GM18861 (cell line): ENCODE results near the gene POU4F2.
"Not testable (repeated sequence)": the region's sequence is repeated elsewhere in the genome, so short reads cannot be mapped to it uniquely, and the experiment has no call there.

Experiments used
- ATAC-seq: cut with Tn5 transposase; IDR thresholded peaks from one replicate; pipeline ENCODE4 v1.9.1; 2021; ENCODE audit not compliant: unreplicated experiment

POU4F2 gene

DNA sequence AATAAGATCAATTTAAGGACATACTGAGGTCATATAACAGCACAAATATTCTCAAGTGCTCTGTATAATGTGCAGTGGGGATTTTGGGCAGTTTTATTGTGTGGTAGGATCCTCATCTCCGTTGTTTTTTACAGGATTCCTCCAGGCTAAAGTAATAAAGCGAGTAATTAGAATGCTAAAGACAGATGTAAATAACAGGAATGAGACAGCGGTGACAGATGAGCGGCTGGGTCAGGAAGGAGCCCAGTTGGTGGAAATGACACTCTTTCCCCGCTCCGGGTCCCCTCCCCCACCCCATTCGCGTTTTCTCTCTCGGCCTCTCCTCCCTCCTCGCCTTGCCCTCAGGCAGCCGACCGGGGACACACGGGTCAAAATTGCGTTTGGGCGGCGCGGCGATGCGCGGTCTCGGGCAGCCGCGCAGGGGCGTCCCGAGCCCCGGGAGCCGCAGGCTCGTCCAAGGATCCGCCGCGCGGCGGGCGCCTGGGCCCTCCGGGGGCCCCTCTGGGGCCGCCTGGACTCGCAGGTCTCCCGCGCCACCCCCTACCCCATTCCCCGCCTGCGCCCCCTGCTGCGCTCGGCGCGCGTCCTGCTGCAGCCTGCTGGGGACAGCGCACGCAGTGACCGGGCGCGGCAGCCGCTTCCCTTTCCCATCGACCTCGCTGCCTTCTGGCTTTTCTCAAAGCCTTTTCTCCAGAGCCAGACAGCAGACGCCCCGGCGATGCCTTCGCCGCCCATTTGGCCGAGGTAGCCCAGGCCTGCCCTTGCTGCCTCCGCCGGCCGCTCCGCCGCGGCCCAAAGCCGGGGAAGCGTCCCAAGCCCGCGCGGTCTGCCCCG, 16.2 kb downstream of the POU4F2 start:
- ATAC-seq = no peak

DNA sequence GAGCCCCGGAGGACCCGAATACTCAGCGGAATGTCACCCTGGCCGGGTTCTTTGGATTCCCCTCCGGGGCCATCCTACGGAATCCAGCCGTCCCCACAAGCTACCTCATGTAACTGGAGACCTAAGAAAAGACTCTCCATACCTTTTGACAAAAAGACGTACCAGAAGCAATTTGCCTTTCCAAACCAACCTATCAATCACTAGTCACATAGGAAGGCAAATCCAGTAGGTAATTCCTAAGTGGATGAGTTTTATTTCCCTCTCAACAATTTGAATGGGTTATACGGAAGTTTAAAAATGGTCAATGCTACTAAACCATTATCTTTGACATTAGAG, 16.8 kb downstream of the POU4F2 start:
- no peak for ATAC-seq

DNA sequence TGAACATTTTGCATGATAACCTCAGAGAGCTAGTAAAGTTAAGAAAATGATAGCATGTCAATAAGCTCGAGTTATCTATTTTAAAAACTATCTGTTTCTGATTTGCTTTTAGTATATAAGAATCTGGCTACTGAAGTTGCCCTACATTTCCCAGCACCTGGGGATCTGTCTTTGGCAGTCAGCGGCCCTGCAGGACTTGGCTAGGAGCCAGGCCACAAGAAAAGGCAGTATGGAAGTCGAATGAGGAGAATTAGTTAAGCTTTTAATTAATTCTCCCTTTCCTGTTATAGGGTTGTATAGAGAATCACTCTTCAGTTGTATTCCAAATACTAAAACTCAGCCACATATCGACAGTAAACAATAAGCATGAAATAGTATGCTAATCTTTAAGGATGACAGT, 22.7 kb downstream of the POU4F2 start:
- no peak for ATAC-seq

DNA sequence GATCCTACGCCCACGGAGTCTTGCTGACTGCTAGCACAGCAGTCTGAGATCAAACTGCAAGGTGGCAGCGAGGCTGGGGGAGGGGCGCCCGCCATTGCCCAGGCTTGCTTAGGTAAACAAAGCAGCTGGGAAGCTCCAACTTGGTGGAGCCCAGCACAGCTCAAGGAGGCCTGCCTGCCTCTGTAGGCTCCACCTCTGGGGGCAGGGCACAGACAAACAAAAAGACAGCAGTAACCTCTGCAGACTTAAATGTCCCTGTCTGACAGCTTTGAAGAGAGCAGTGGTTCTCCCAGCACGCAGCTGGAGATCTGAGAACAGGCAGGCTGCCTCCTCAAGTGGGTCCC, 25.2 kb downstream of the POU4F2 start:
- not testable (repeated sequence) for ATAC-seq

DNA sequence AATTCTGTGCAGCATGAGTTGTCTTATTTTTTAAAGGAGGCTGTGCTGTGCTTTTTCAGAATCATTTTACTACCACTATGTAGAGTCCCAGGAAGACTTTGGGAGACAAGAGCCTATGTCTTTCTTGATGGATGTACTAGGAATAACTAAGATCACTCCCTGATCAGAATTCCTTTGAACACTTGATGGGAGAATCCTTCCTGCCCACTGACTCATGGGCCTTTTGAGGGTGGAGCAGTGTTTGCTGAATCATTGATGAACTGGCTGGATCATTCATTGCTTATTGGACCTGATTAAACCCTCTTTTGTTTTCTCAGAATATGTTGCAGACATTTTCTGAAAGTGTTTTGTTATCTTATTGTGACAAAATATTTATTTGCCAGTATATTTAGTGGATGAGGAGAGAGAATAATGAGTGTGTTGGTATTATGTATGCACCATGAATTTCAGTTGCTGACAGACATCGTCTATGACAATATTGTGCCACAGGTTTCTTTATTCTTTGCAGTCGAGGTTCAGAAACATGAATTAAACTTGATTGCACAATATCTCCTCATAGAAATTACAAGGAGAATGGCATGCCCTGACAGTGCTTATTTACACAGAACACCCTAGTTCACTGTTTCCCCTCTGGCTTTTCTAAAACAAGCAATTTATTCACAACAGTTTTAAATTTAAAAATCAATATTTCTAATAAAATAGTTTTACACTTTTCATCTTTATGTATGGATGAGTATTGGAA, 36.3 kb downstream of the POU4F2 start:
- no peak for ATAC-seq
